Daoy (cell line): ENCODE results near the gene ATP5ME. TPM values are rescaled to one million over a fixed set of nuclear protein-coding genes. Genes with fewer than 3 reads are reported as not detected.
"Not testable (repeated sequence)": the region's sequence is repeated elsewhere in the genome, so short reads cannot be mapped to it uniquely, and the experiment has no call there.

Source experiments
- DNase-seq: peaks from one replicate; pipeline ENCODE4 v3.0.0-alpha.2; 2015; ENCODE audit warnings: low read depth
- total RNA-seq: library from RNA; depleted of rRNA; stranded (reverse); fragments of >200 nt; shearing (Covaris generic); gene quantifications from 2 replicates; pipeline ENCODE4 v1.2.3, GENCODE V29; 2014

Gene ATP5ME
- total RNA-seq, 1 experiment from 2014 or later = 109 TPM

- DNase-seq = not testable (repeated sequence)
Measured at GRCh38 chr4:669806-670559, 4.1 kb downstream of the ATP5ME start.

GRCh38 chr4:668219-668618, 5.9 kb downstream of the ATP5ME start:
- DNase-seq = not testable (repeated sequence)

- DNase-seq = no peak
Measured at GRCh38 chr4:667545-667925, 6.5 kb downstream of the ATP5ME start.

GRCh38 chr4:666822-667544, 7.1 kb downstream of the ATP5ME start:
- DNase-seq = no peak

GRCh38 chr4:666436-666810, 7.7 kb downstream of the ATP5ME start:
- DNase-seq = no peak

- no peak for DNase-seq
Measured at GRCh38 chr4:665751-666435, 8.2 kb downstream of the ATP5ME start.

- DNase-seq = no peak
Measured at GRCh38 chr4:665381-665750, 8.7 kb downstream of the ATP5ME start.

- DNase-seq = no peak
Measured at GRCh38 chr4:664713-665231, 9.3 kb downstream of the ATP5ME start.

- peak; percentile 60 for DNase-seq
Measured at GRCh38 chr4:663438-664428, 10.3 kb downstream of the ATP5ME start.

GRCh38 chr4:663046-663437, 11.0 kb downstream of the ATP5ME start:
- DNase-seq = no peak

GRCh38 chr4:661881-662761, 12.0 kb downstream of the ATP5ME start:
- DNase-seq = no peak

GRCh38 chr4:661231-661630, 12.8 kb downstream of the ATP5ME start:
- no peak for DNase-seq

GRCh38 chr4:660401-660800, 13.7 kb downstream of the ATP5ME start:
- no peak for DNase-seq

- DNase-seq = no peak
Measured at GRCh38 chr4:659851-660250, 14.2 kb downstream of the ATP5ME start.

- DNase-seq = no peak
Measured at GRCh38 chr4:658681-659667, 15.1 kb downstream of the ATP5ME start.

GRCh38 chr4:657834-658667, 16.0 kb downstream of the ATP5ME start:
- DNase-seq = no peak

- no peak for DNase-seq
Measured at GRCh38 chr4:657338-657833, 16.7 kb downstream of the ATP5ME start.
